Lung (tissue), 13 donors: ENCODE data around the gene ACTR10. TPM values are rescaled to one million over a fixed set of nuclear protein-coding genes. Genes with fewer than 3 reads are reported as not detected.
A peak's percentile ranks its signal among the peaks of the same experiment; 100 is the strongest.

Experiments used
- ATAC-seq: fragments of 200-7000 bp; cut with Tn5 transposase; one replicate; pipeline ENCODE4 v1.9.1; 2020; ENCODE audit warnings: moderate number of reproducible peaks; ENCODE audit not compliant: insufficient read depth, low FRiP score
- DNase-seq, 3 donors: peaks; one replicate each; pipeline ENCODE4 v3.0.0-alpha.2; 2013 to 2017
- H3K27ac ChIP-seq, 2 donors: one replicate each; pipeline ENCODE4 v1.5.1; 2013; ENCODE audit warnings: mild to moderate bottlenecking in 2 of 2, moderate library complexity in 2 of 2, control low read depth in 1 of 2, inconsistent platforms in 1 of 2, low read depth in 1 of 2, low read length in 1 of 2
- H3K27me3 ChIP-seq, 3 donors: one replicate each; pipeline ENCODE4 v1.5.1; 2013; ENCODE audit warnings: low read length in 2 of 3; ENCODE audit not compliant: control insufficient read depth in 3 of 3, insufficient read depth in 3 of 3
- H3K36me3 ChIP-seq, 4 donors: one replicate each; pipeline ENCODE4 v1.5.1; 2013; ENCODE audit warnings: low read length in 4 of 4, mild to moderate bottlenecking in 1 of 4, moderate library complexity in 1 of 4; ENCODE audit not compliant: control insufficient read depth in 4 of 4, insufficient read depth in 4 of 4
- H3K4me1 ChIP-seq, 5 donors: one replicate each; pipeline ENCODE4 v1.5.1; 2013; ENCODE audit warnings: low read length in 5 of 5, mild to moderate bottlenecking in 2 of 5, moderate library complexity in 1 of 5; ENCODE audit not compliant: control insufficient read depth in 5 of 5, insufficient read depth in 5 of 5
- H3K4me3 ChIP-seq: one replicate; pipeline ENCODE4 v1.5.1; 2013; ENCODE audit warnings: mild to moderate bottlenecking, control low read depth, moderate library complexity
- H3K9ac ChIP-seq, 2 donors: one replicate each; pipeline ENCODE4 v1.5.1; 2013; ENCODE audit warnings: low read length in 2 of 2, control low read depth in 1 of 2; ENCODE audit not compliant: insufficient read depth in 1 of 2
- H3K9me3 ChIP-seq, 4 donors: one replicate each; pipeline ENCODE4 v1.5.1; 2013; ENCODE audit warnings: low read length in 3 of 4, mild to moderate bottlenecking in 1 of 4, moderate library complexity in 1 of 4; ENCODE audit not compliant: control insufficient read depth in 4 of 4, insufficient read depth in 3 of 4
- WGBS, 2 donors: extraction: QIAGEN DNeasy Blood & Tissue Kit; methylation state at CpG; one replicate each; pipeline ENCODE4 v1.1.7; 2013; 5-methylcytosine and 5-hydroxymethylcytosine counted together
- polyA plus RNA-seq, 2 donors: library from polyadenylated mRNA; stranded (reverse); fragments of 200-250 nt; gene quantifications; one replicate each; pipeline ENCODE4 v1.2.1, GENCODE V29; 2013
- small RNA-seq: library from RNA; depleted of rRNA; stranded (forward); fragments of <200 nt; gene quantifications from one replicate; pipeline ENCODE3, GENCODE V24; 2014; ENCODE audit warnings: low replicate concordance
- total RNA-seq, 2 donors: library from RNA; depleted of rRNA in 1 of 2; stranded (reverse); fragments of >200 nt in 1 of 2; gene quantifications; one replicate each; pipeline ENCODE4 v1.2.1, GENCODE V29; 2014 to 2021
- TF ChIP-seq, protein P1 (sequence below): IDR thresholded peaks from 2 replicates; pipeline ENCODE4 v1.5.1; 2012; ENCODE audit warnings: mild to moderate bottlenecking; ENCODE audit errors: control extremely low read depth, extremely low read depth
- donor health status: control.
- donor health status: control.
- donor health status: Bipolar disorder and iron deficiency.
- donor health status: healthy.
- donor health status: DM: yes; HTN: yes; CAD: no.

The ACTR10 gene
- total and polyA plus RNA-seq, 4 donors, result 53.8 to 83.6 (median 67.3) TPM

DNA sequence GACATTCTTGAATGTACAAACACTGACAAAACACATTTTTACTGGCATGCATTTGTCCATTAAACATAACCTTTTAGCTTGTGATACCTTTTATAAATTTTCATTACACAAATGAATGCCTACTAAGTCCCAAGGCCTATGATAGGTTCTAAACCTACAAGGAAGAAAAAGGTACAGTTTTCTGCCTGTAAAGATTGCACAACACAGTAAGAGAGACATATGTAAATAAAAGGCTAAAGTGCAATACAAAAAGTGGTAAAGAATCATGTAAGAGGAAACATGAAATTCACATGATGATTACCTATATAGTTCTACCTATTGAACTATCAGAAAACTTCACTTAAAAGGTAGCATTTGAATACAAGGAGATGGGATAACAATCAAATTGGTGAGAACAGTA, 83.8 kb downstream of the ACTR10 start:
- H3K27me3 ChIP-seq, result no peaks in the 10 kb centered on the region
- no peak overlapping the region for H3K4me3 ChIP-seq
- H3K9me3 ChIP-seq, result no peaks in the 10 kb centered on the region
- H3K4me1 ChIP-seq, result peaks cover 0 to 19% (median 6%) of the 10 kb centered on the region in 5 donors
- DNase-seq, result no peak
- TF ChIP-seq, protein P1, sequence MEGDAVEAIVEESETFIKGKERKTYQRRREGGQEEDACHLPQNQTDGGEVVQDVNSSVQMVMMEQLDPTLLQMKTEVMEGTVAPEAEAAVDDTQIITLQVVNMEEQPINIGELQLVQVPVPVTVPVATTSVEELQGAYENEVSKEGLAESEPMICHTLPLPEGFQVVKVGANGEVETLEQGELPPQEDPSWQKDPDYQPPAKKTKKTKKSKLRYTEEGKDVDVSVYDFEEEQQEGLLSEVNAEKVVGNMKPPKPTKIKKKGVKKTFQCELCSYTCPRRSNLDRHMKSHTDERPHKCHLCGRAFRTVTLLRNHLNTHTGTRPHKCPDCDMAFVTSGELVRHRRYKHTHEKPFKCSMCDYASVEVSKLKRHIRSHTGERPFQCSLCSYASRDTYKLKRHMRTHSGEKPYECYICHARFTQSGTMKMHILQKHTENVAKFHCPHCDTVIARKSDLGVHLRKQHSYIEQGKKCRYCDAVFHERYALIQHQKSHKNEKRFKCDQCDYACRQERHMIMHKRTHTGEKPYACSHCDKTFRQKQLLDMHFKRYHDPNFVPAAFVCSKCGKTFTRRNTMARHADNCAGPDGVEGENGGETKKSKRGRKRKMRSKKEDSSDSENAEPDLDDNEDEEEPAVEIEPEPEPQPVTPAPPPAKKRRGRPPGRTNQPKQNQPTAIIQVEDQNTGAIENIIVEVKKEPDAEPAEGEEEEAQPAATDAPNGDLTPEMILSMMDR, result no peak
- no peak for ATAC-seq
- peak overlapping the region in 1 of 2 donors; percentile 12 for H3K27ac ChIP-seq
- peaks cover 8 to 44% (median 28%) of the 10 kb centered on the region in 4 donors for H3K36me3 ChIP-seq
- H3K9ac ChIP-seq, result no peak overlapping the region

DNA sequence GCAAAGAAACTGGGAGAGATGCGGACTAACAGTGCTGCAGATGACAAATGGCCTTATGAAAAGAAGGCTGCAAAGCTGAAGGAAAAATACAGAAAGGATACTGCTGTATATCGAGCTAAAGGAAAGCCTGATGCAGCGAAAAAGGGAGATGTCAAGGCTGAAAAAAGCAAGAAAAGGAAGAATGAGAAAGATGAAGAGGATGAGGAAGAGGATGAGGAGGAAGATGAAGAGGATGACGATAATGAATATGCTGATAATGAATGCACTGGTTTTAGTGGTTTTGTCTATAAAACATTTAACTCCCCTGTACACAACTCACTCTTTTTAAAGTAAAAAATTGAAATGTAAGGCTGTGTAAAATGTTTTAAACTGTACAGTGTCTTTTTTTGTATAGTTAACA, 85.2 kb downstream of the ACTR10 start:
- Histone ChIP-seq H3K4me1 (peaks cover 0 to 15% (median 6%) of the 10 kb centered on the region in 5 donors), H3K27me3 (no peaks in the 10 kb centered on the region), H3K9me3 (no peaks in the 10 kb centered on the region), H3K36me3 (peaks cover 8 to 41% (median 28%) of the 10 kb centered on the region in 4 donors), H3K4me3 (no peak overlapping the region), H3K9ac (no peak overlapping the region), H3K27ac (no peak overlapping the region)
- 94 to 96% methylated on average over 4 of the region's 4 CpGs for WGBS, 2 donors
- DNase-seq (no peak), ATAC-seq (no peak)
- TF ChIP-seq, protein P1, result no peak

Small RNA genes within 50 kb of the gene (small RNA-seq; reads per million reads assigned to genes)
- gene RN7SL598P, result not detected

Other genes starting within 250 kb of the ACTR10 start
- gene ARMH4, start 47.9 kb upstream of the ACTR10 start, total RNA-seq, result 10 to 100 TPM in 1 of 2 donors, 1 to 10 TPM in 1; 1.8 to 14.2 TPM
- gene ARMH4, start 47.9 kb upstream of the ACTR10 start, polyA plus RNA-seq, result under 1 TPM; 0.40 to 0.47 TPM
- gene PSMA3, start 44.7 kb downstream of the ACTR10 start, total RNA-seq, result 100 to 1,000 TPM in 1 of 2 donors, 10 to 100 TPM in 1; 64.3 to 167 TPM
- 100 to 1,000 TPM; 194 to 302 TPM for gene PSMA3, start 44.7 kb downstream of the ACTR10 start, polyA plus RNA-seq
- gene ARID4A, start 98.4 kb downstream of the ACTR10 start, total RNA-seq, result 10 to 100 TPM; 21.5 to 49.3 TPM
- gene ARID4A, start 98.4 kb downstream of the ACTR10 start, polyA plus RNA-seq, result 1 to 10 TPM; 7.3 to 8.9 TPM
- under 1 TPM in 1 of 2 donors, not detected in 1; 0.74 TPM for gene TOMM20L, start 195.8 kb downstream of the ACTR10 start, total RNA-seq
- not detected for gene TOMM20L, start 195.8 kb downstream of the ACTR10 start, polyA plus RNA-seq
- 10 to 100 TPM; 18.7 to 30.6 TPM for gene TIMM9, start 227.4 kb downstream of the ACTR10 start, total RNA-seq
- 10 to 100 TPM; 23.6 to 50.7 TPM for gene TIMM9, start 227.4 kb downstream of the ACTR10 start, polyA plus RNA-seq
- gene KIAA0586, start 227.6 kb downstream of the ACTR10 start, total RNA-seq, result 10 to 100 TPM; 13.4 to 30.1 TPM
- gene KIAA0586, start 227.6 kb downstream of the ACTR10 start, polyA plus RNA-seq, result 1 to 10 TPM; 5.3 to 5.8 TPM